H1 (cell line): ENCODE results near the gene TTBK1. TPM values are rescaled to one million over a fixed set of nuclear protein-coding genes. Genes with fewer than 3 reads are reported as not detected.

ENCODE experiments used
- CTCF ChIA-PET: fragments of 300-600 bp; sonication (Branson Sonifier 250); formaldehyde crosslinking; loops from one replicate; lab custom pipeline; 2021; ENCODE audit not compliant: partially characterized antibody; lab: Charles Lee
- POLR2A ChIA-PET: fragments of 300-600 bp; sonication (Branson Sonifier 250); formaldehyde crosslinking; loops from one replicate; lab custom pipeline; 2021; ENCODE audit warnings: inconsistent platforms; ENCODE audit not compliant: partially characterized antibody; lab: Charles Lee
- DNase-seq, 2 experiments: peaks; one replicate each; pipeline versions ENCODE4 v3.0.0 to v3.0.0-alpha.2; 2010 to 2022; ENCODE audit warnings: low spot score in 2 of 2, low read depth in 1 of 2, mixed read lengths in 1 of 2
- FAIRE-seq: peaks from 2 replicates; lab custom pipeline; 2011; peaks lifted over from hg19 to GRCh38; lab: Jason Lieb, UNC
- H2AFZ ChIP-seq: 2 replicates; pipeline ENCODE4 v1.8.1; 2012; ENCODE audit warnings: low read length, inconsistent platforms
- H2AK5ac ChIP-seq: 2 replicates; pipeline ENCODE4 v1.6.1; 2013; ENCODE audit warnings: low read depth, low read length
- H2BK120ac ChIP-seq: replicated peaks from 2 replicates; pipeline ENCODE3; 2013; ENCODE audit warnings: low read depth, low read length, inconsistent platforms
- H2BK12ac ChIP-seq: 2 replicates; pipeline ENCODE4 v1.6.1; 2013; ENCODE audit warnings: low read depth, low read length
- H2BK15ac ChIP-seq: 2 replicates; pipeline ENCODE4 v1.6.1; 2013; ENCODE audit warnings: low read length
- H2BK20ac ChIP-seq: 2 replicates; pipeline ENCODE4 v1.6.1; 2013; ENCODE audit warnings: low read length
- H2BK5ac ChIP-seq: 2 replicates; pipeline ENCODE4 v1.6.1; 2013; ENCODE audit warnings: low read depth, low read length
- H3K14ac ChIP-seq: 2 replicates; pipeline ENCODE4 v1.6.1; 2013; ENCODE audit warnings: inconsistent platforms; ENCODE audit not compliant: insufficient read length
- H3K18ac ChIP-seq: 2 replicates; pipeline ENCODE4 v1.6.1; 2013; ENCODE audit warnings: low read length; ENCODE audit errors: extremely low read depth
- H3K23ac ChIP-seq: 2 replicates; pipeline ENCODE4 v1.6.1; 2013; ENCODE audit warnings: inconsistent platforms; ENCODE audit not compliant: insufficient read length
- H3K23me2 ChIP-seq: 2 replicates; pipeline ENCODE4 v1.6.1; 2013; ENCODE audit warnings: low read depth, low read length
- H3K27ac ChIP-seq: 2 replicates; pipeline ENCODE4 v1.6.1; 2011; ENCODE audit warnings: low read depth, low read length, inconsistent platforms
- H3K27me3 ChIP-seq, 4 experiments: replicated peaks in 1 of 4; 1 replicate in 1 of 4; 2 replicates in 3 of 4; pipeline versions ENCODE4 v1.6.1 to v1.8.1; 2011 to 2013; ENCODE audit warnings: low read length in 3 of 4, mild to moderate bottlenecking in 3 of 4, inconsistent platforms in 2 of 4, mixed read lengths in 2 of 4, moderate library complexity in 1 of 4; ENCODE audit not compliant: control insufficient read depth in 3 of 4, insufficient read depth in 3 of 4; ENCODE audit errors: extremely low read depth in 1 of 4
- H3K36me3 ChIP-seq, 4 experiments: 2 replicates each; pipeline versions ENCODE4 v1.6.1 to v1.8.1; 2011 to 2013; ENCODE audit warnings: mild to moderate bottlenecking in 4 of 4, low read length in 3 of 4, moderate library complexity in 2 of 4, control low read depth in 1 of 4, inconsistent platforms in 1 of 4; ENCODE audit not compliant: insufficient read depth in 4 of 4, control insufficient read depth in 2 of 4
- H3K4ac ChIP-seq: replicated peaks from 2 replicates; pipeline ENCODE3; 2013; ENCODE audit warnings: low read length, low read depth, mixed read lengths, inconsistent platforms; ENCODE audit not compliant: insufficient read length
- H3K4me1 ChIP-seq, 4 experiments: replicated peaks in 1 of 4; 1 replicate in 1 of 4; 2 replicates in 3 of 4; pipeline versions ENCODE4 v1.6.1 to v1.8.1; 2011 to 2013; ENCODE audit warnings: low read length in 3 of 4, inconsistent platforms in 2 of 4, mixed read lengths in 1 of 4; ENCODE audit not compliant: insufficient read depth in 4 of 4, control insufficient read depth in 3 of 4
- H3K4me2 ChIP-seq, 2 experiments: 2 replicates each; pipeline versions ENCODE4 v1.6.1 to v1.8.1; 2011 to 2013; ENCODE audit warnings: low read depth in 2 of 2, low read length in 2 of 2, control low read depth in 1 of 2, inconsistent platforms in 1 of 2, mild to moderate bottlenecking in 1 of 2; ENCODE audit not compliant: insufficient read depth in 1 of 2
- H3K4me3 ChIP-seq, 4 experiments: fragments of 200-600, 300-600 bp in 1 of 4; sonication (generic), shearing (Covaris generic), sonication (Bioruptor Twin) in 1 of 4; 2 replicates each; pipeline versions ENCODE4 v1.5.1 to v1.8.1; 2011 to 2016; ENCODE audit warnings: low read length in 4 of 4, low read depth in 3 of 4, control low read depth in 2 of 4, inconsistent platforms in 2 of 4, mild to moderate bottlenecking in 2 of 4, mixed read lengths in 1 of 4, moderate library complexity in 1 of 4; ENCODE audit not compliant: insufficient read depth in 2 of 4; ENCODE audit errors: extremely low read depth in 1 of 4
- H3K56ac ChIP-seq: replicated peaks from 2 replicates; pipeline ENCODE3; 2013; ENCODE audit warnings: low read depth, mild to moderate bottlenecking, mixed read lengths, low read length, inconsistent platforms; ENCODE audit not compliant: insufficient read length
- H3K79me1 ChIP-seq: 2 replicates; pipeline ENCODE4 v1.6.1; 2013; ENCODE audit warnings: low read depth, low read length, control low read depth
- H3K79me2 ChIP-seq, 2 experiments: 2 replicates each; pipeline versions ENCODE4 v1.6.1 to v1.8.1; 2012 to 2013; ENCODE audit warnings: low read length in 2 of 2, mild to moderate bottlenecking in 2 of 2, inconsistent platforms in 1 of 2; ENCODE audit not compliant: insufficient read depth in 2 of 2, control insufficient read depth in 1 of 2
- H3K9ac ChIP-seq, 4 experiments: replicated peaks in 1 of 4; 1 replicate in 1 of 4; 2 replicates in 3 of 4; pipeline versions ENCODE4 v1.6.1 to v1.8.1; 2011 to 2013; ENCODE audit warnings: low read depth in 3 of 4, low read length in 3 of 4, control low read depth in 2 of 4, mild to moderate bottlenecking in 2 of 4, moderate library complexity in 2 of 4, inconsistent platforms in 1 of 4; ENCODE audit errors: extremely low read depth in 1 of 4
- H3K9me3 ChIP-seq, 2 experiments: 2 replicates each; pipeline versions ENCODE4 v1.6.1 to v1.8.1; 2012 to 2013; ENCODE audit warnings: mild to moderate bottlenecking in 2 of 2, moderate library complexity in 2 of 2, control low read depth in 1 of 2, inconsistent platforms in 1 of 2, low read depth in 1 of 2, low read length in 1 of 2, mixed read lengths in 1 of 2; ENCODE audit not compliant: insufficient read depth in 2 of 2
- H4K20me1 ChIP-seq, 2 experiments: replicated peaks in 1 of 2; 2 replicates each; pipeline versions ENCODE3 to v1.8.1; 2011 to 2013; ENCODE audit warnings: inconsistent platforms in 2 of 2, low read length in 2 of 2, mild to moderate bottlenecking in 1 of 2; ENCODE audit not compliant: insufficient read depth in 2 of 2, control insufficient read depth in 1 of 2
- H4K5ac ChIP-seq: 2 replicates; pipeline ENCODE4 v1.6.1; 2013; ENCODE audit warnings: low read length, low read depth, mixed read lengths, inconsistent platforms; ENCODE audit not compliant: insufficient read length
- H4K8ac ChIP-seq: 2 replicates; pipeline ENCODE4 v1.8.0; 2013; ENCODE audit warnings: mild to moderate bottlenecking, moderate library complexity, low read length, inconsistent platforms; ENCODE audit not compliant: insufficient read depth; ENCODE audit errors: extremely low read depth
- H4K91ac ChIP-seq: replicated peaks from 2 replicates; pipeline ENCODE3; 2013; ENCODE audit warnings: low read length, mixed read lengths, inconsistent platforms; ENCODE audit not compliant: insufficient read length
- ASH2L ChIP-seq: fragments of 200-600, 300-600 bp; sonication (generic); IDR thresholded peaks from one replicate; pipeline ENCODE4 v1.7.1; 2017; ENCODE audit warnings: low read length
- CREB1 ChIP-seq: IDR thresholded peaks from 2 replicates; pipeline ENCODE4 v1.6.1; 2012; ENCODE audit warnings: inconsistent platforms
- NRF1 ChIP-seq: IDR thresholded peaks from 2 replicates; pipeline ENCODE4 v1.6.1; 2011; ENCODE audit warnings: mild to moderate bottlenecking, low read depth, low read length, improper control_type of control experiment
- POU5F1 ChIP-seq: IDR thresholded peaks from 2 replicates; pipeline ENCODE4 v1.6.1; 2011; ENCODE audit warnings: low read depth, mild to moderate bottlenecking, low read length, moderate library complexity
- SIN3A ChIP-seq, 2 experiments: IDR thresholded peaks in 1 of 2; conservative IDR thresholded peaks in 1 of 2; 2 replicates each; pipeline ENCODE4 v1.6.1; 2011 to 2012; ENCODE audit warnings: low read length in 2 of 2, improper control_type of control experiment in 1 of 2, low read depth in 1 of 2, mild to moderate bottlenecking in 1 of 2
- SRF ChIP-seq: IDR thresholded peaks from 2 replicates; pipeline ENCODE4 v1.6.1; 2011; ENCODE audit warnings: mild to moderate bottlenecking, low read depth, low read length, moderate library complexity
- TCF12 ChIP-seq: IDR thresholded peaks from 2 replicates; pipeline ENCODE4 v1.6.1; 2011; ENCODE audit warnings: low read depth, mild to moderate bottlenecking, low read length
- WGBS, 2 experiments: shearing (Covaris generic) in 1 of 2; methylation state at CpG; one replicate each; pipeline versions ENCODE4 v1.1.6 to v1.1.7; 2013 to 2015; ENCODE audit warnings: low lambda C conversion rate in 2 of 2, mixed read lengths in 2 of 2, inconsistent platforms in 1 of 2, low coverage in 1 of 2, missing lambda C conversion rate in 1 of 2; ENCODE audit not compliant: insufficient replicate concordance in 2 of 2, insufficient coverage in 1 of 2, insufficient read length in 1 of 2; ENCODE audit errors: extremely low coverage in 1 of 2, missing lambda C conversion rate in 1 of 2; 5-methylcytosine and 5-hydroxymethylcytosine counted together
- polyA plus RNA-seq, 7 experiments: library from polyadenylated mRNA; depleted of rRNA in 3 of 7; stranded (reverse) in 5 of 7; unstranded in 2 of 7; fragments of >200 nt in 5 of 7; fragments of 200-250 nt in 2 of 7; gene quantifications; 1 replicate in 5 of 7; 2 replicates in 1 of 7; 4 replicates in 1 of 7; pipeline versions ENCODE4 v1.2.1 to v1.2.3, GENCODE V29; 2011 to 2013; ENCODE audit warnings: missing spikeins in 2 of 7, mixed read lengths in 2 of 7
- total RNA-seq: library from RNA; stranded (reverse); fragmentation: NEBNext Ultra II Directional; extraction: Animal tissue kit (Norgen Biotek cat#: 25700); gene quantifications from 2 replicates; pipeline ENCODE4 v1.2.1, GENCODE V29; 2021
- TF ChIP-seq, protein P1 (sequence below): IDR thresholded peaks from 2 replicates; pipeline ENCODE4 v1.6.1; 2012; ENCODE audit warnings: low read length, inconsistent platforms
- TF ChIP-seq, protein P2 (sequence below): IDR thresholded peaks from 2 replicates; pipeline ENCODE4 v1.6.1; 2012; ENCODE audit warnings: inconsistent platforms

The TTBK1 gene
- total and polyA plus RNA-seq, 2 of the 8 experiments (the other 6 are each of a cell fraction or from before 2014, with no cell fraction given) = 0.53 to 1.6 TPM

DNA sequence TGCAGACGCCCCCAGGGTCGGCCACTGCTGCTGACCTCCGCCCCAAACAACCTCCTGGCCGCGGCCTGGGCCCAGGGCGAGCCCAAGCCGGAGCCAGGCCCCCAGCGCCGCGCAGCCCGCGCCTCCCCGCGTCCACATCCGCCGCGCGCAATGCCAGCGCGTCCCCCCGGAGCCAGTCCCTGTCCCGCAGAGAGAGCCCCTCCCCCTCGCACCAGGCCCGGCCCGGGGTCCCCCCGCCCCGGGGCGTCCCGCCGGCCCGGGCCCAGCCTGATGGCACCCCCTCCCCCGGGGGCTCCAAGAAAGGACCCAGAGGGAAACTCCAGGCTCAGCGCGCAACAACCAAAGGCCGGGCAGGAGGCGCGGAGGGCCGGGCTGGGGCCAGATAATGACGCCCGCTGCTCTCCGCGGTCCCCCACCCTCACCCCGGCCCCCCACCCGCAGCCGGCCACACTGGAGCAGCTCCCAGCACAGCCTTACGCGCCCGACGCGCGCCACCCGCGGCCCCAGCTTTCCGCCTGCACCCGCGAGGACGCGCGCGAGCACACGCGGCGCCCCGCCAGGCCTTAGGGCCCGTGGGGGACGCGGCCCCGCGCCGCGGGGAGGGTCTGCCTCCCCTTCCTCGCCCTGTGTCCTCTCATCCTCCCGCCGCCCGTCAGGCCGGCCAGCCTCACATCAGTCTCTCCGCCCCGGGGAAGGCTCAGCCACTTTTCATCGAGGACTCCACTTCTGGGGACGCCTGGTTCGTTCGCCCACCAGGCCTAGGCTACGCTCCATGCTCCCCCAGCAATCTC is 41.9 kb downstream of the TTBK1 start:
- no peak overlapping the region for H2BK120ac ChIP-seq
- no peak overlapping the region for H2AK5ac ChIP-seq
- no peak overlapping the region for H4K91ac ChIP-seq
- DNase-seq (no peak), FAIRE-seq (no peak)
- no peak overlapping the region for H4K5ac ChIP-seq
- no peak overlapping the region for H2BK20ac ChIP-seq
- no peak overlapping the region for H3K4ac ChIP-seq
- ChIA-PET POLR2A (interaction anchor here (0.7 to 2.6 kb wide), 2 partner anchors 11 to 17 kb away, joined by 3 to 5 read pairs; no protein-coding TSS in a partner anchor), CTCF (interaction anchor here (1.1 kb wide), 1 partner anchor 15 kb away, joined by 3 read pairs; no protein-coding TSS in a partner anchor)
- no peaks in the 10 kb centered on the region for H3K36me3 ChIP-seq
- no peaks in the 10 kb centered on the region for H3K9me3 ChIP-seq
- peak overlapping the region; percentile 86 for H4K8ac ChIP-seq
- peaks cover 0 to 28% (median 19%) of the 10 kb centered on the region in 4 experiments; a peak in 5 of 7 replicates for H3K27me3 ChIP-seq
- WGBS, 2 experiments = 19% methylated on average over 42 of the region's 83 CpGs; no CpG with 5 or more reads in 1 of the 2 experiments
- peak overlapping the region; percentile 14 to 65 (median 20); a peak in 7 of 8 replicates for H3K4me3 ChIP-seq
- H4K20me1 ChIP-seq = no peaks in the 10 kb centered on the region
- no peak overlapping the region for H3K27ac ChIP-seq
- no peaks in the 10 kb centered on the region; the same call in 1 of the 2 replicates for H3K23me2 ChIP-seq
- H3K79me1 ChIP-seq = no peaks in the 10 kb centered on the region
- H2BK12ac ChIP-seq = peak overlapping the region; percentile 75; the same call in 1 of the 2 replicates
- H2AFZ ChIP-seq = peak overlapping the region; percentile 76; the same call in 1 of the 2 replicates
- H3K4me1 ChIP-seq = peaks cover 0 to 14% (median 9%) of the 10 kb centered on the region in 4 experiments; a peak in 5 of 7 replicates
- no peak overlapping the region; a peak in 1 of 7 replicates for H3K9ac ChIP-seq
- H2BK15ac ChIP-seq = no peak overlapping the region
- no peak overlapping the region for H3K14ac ChIP-seq
- H3K18ac ChIP-seq = no peak overlapping the region
- H2BK5ac ChIP-seq = no peak overlapping the region; the same call in 1 of the 2 replicates
- H3K79me2 ChIP-seq = no peaks in the 10 kb centered on the region
- no peak overlapping the region for H3K23ac ChIP-seq
- H3K56ac ChIP-seq = no peak overlapping the region
- peak overlapping the region; percentile 44 to 72; a peak in 3 of 4 replicates for H3K4me2 ChIP-seq
- TF ChIP-seq, protein P1, sequence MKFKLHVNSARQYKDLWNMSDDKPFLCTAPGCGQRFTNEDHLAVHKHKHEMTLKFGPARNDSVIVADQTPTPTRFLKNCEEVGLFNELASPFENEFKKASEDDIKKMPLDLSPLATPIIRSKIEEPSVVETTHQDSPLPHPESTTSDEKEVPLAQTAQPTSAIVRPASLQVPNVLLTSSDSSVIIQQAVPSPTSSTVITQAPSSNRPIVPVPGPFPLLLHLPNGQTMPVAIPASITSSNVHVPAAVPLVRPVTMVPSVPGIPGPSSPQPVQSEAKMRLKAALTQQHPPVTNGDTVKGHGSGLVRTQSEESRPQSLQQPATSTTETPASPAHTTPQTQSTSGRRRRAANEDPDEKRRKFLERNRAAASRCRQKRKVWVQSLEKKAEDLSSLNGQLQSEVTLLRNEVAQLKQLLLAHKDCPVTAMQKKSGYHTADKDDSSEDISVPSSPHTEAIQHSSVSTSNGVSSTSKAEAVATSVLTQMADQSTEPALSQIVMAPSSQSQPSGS = no peak
- TF ChIP-seq TCF12 = no peak
- no peak for TF ChIP-seq SRF
- no peak for TF ChIP-seq POU5F1
- TF ChIP-seq ASH2L = no peak
- TF ChIP-seq CREB1 = no peak
- TF ChIP-seq NRF1 = no peak
- TF ChIP-seq SIN3A (conservative IDR thresholded peaks at IDR 0.05 in 1 of 2, IDR thresholded peaks at IDR 0.05 in 1 of 2; ENCODE audit: low read depth in 1 of 2, low read length in 2 of 2) = no peak
- TF ChIP-seq, protein P2, sequence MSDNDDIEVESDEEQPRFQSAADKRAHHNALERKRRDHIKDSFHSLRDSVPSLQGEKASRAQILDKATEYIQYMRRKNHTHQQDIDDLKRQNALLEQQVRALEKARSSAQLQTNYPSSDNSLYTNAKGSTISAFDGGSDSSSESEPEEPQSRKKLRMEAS = peak; percentile 18; the same call in 1 of the 2 replicates
